Mesodermal cell (in vitro differentiated cells): ENCODE measurements around the gene IFRD2.
"Not testable (repeated sequence)": the region's sequence is repeated elsewhere in the genome, so short reads cannot be mapped to it uniquely, and the experiment has no call there.

ENCODE experiments used
- H3K27ac ChIP-seq: 2 replicates; pipeline ENCODE4 v1.7.0; 2013; ENCODE audit warnings: mild to moderate bottlenecking, low read depth, low read length, moderate library complexity; ENCODE audit not compliant: severe bottlenecking
- H3K36me3 ChIP-seq: 2 replicates; pipeline ENCODE4 v1.7.1; 2013; ENCODE audit warnings: mild to moderate bottlenecking, low read length, moderate library complexity; ENCODE audit not compliant: control insufficient read depth, insufficient read depth
- H3K4me1 ChIP-seq: one replicate; pipeline ENCODE4 v1.7.1; 2013; ENCODE audit warnings: mild to moderate bottlenecking, low read length; ENCODE audit not compliant: insufficient read depth, control insufficient read depth, poor library complexity, severe bottlenecking
- H3K4me3 ChIP-seq: 2 replicates; pipeline ENCODE4 v1.7.0; 2013; ENCODE audit warnings: low read length, control low read depth, mild to moderate bottlenecking; ENCODE audit not compliant: insufficient read depth, poor library complexity, severe bottlenecking; ENCODE audit errors: extremely low read depth
- H3K9me3 ChIP-seq: 2 replicates; pipeline ENCODE4 v1.7.1; 2013; ENCODE audit warnings: mild to moderate bottlenecking, low read length, moderate library complexity; ENCODE audit not compliant: control insufficient read depth
- WGBS, 2 experiments: methylation state at CpG; one replicate each; pipeline ENCODE4 v1.1.5; 2013; ENCODE audit warnings: missing lambda C conversion rate in 2 of 2; ENCODE audit not compliant: insufficient coverage in 2 of 2; 5-methylcytosine and 5-hydroxymethylcytosine counted together

The IFRD2 gene

GRCh38 chr3:50293079-50293801 lies 1.0 kb upstream of the IFRD2 start:
- H3K4me1 ChIP-seq, result peaks cover 5% of the 10 kb centered on the region
- H3K4me3 ChIP-seq, result no peak overlapping the region
- H3K9me3 ChIP-seq, result no peaks in the 10 kb centered on the region
- WGBS, 2 experiments, result 91 to 95% methylated on average over 9 to 11 of the region's 12 CpGs
- H3K36me3 ChIP-seq, result peaks cover 32% of the 10 kb centered on the region
- no peak overlapping the region for H3K27ac ChIP-seq

GRCh38 chr3:50290161-50290641 lies 2.0 kb downstream of the IFRD2 start:
- peaks cover 5% of the 10 kb centered on the region for H3K4me1 ChIP-seq
- no peak overlapping the region for H3K27ac ChIP-seq
- H3K9me3 ChIP-seq, result no peaks in the 10 kb centered on the region
- H3K36me3 ChIP-seq, result peaks cover 43% of the 10 kb centered on the region
- no peak overlapping the region for H3K4me3 ChIP-seq
- WGBS, 2 experiments, result 94 to 99% methylated on average over 12 to 15 of the region's 16 CpGs

GRCh38 chr3:50289130-50289529 lies 3.1 kb downstream of the IFRD2 start:
- H3K4me3 ChIP-seq, result no peak overlapping the region
- no peaks in the 10 kb centered on the region for H3K9me3 ChIP-seq
- H3K36me3 ChIP-seq, result peaks cover 43% of the 10 kb centered on the region
- 90 to 100% methylated on average over 5 of the region's 6 CpGs for WGBS, 2 experiments
- H3K4me1 ChIP-seq, result peaks cover 5% of the 10 kb centered on the region
- no peak overlapping the region for H3K27ac ChIP-seq

GRCh38 chr3:50288387-50289007 lies 3.7 kb downstream of the IFRD2 start:
- no peaks in the 10 kb centered on the region for H3K9me3 ChIP-seq
- peaks cover 43% of the 10 kb centered on the region for H3K36me3 ChIP-seq
- WGBS, 2 experiments, result 97 to 99% methylated on average over 12 to 23 of the region's 23 CpGs
- H3K27ac ChIP-seq, result no peak overlapping the region
- H3K4me3 ChIP-seq, result no peak overlapping the region
- H3K4me1 ChIP-seq, result peaks cover 5% of the 10 kb centered on the region

- 88% methylated on average over 1 of the region's 1 CpG for WGBS, 2 experiments
- no peaks in the 10 kb centered on the region for H3K4me1 ChIP-seq
- peaks cover 43% of the 10 kb centered on the region for H3K36me3 ChIP-seq
Observed at GRCh38 chr3:50287262-50287661, 5.0 kb downstream of the IFRD2 start.

GRCh38 chr3:50286322-50287227 lies 5.7 kb downstream of the IFRD2 start:
- Histone ChIP-seq H3K9me3 (no peaks in the 10 kb centered on the region), H3K4me1 (no peaks in the 10 kb centered on the region), H3K4me3 (no peak overlapping the region), H3K27ac (no peak overlapping the region), H3K36me3 (peaks cover 43% of the 10 kb centered on the region)
- 96 to 97% methylated on average over 19 to 24 of the region's 28 CpGs for WGBS, 2 experiments

More at GRCh38 chr3:50287262-50287661, 5.0 kb downstream of the IFRD2 start:
- no peak overlapping the region for H3K27ac ChIP-seq
- H3K9me3 ChIP-seq, result no peaks in the 10 kb centered on the region
- no peak overlapping the region for H3K4me3 ChIP-seq

GRCh38 chr3:50284121-50284520 lies 8.1 kb downstream of the IFRD2 start:
- peaks cover 27% of the 10 kb centered on the region for H3K36me3 ChIP-seq
- H3K9me3 ChIP-seq, H3K4me1 ChIP-seq, H3K4me3 ChIP-seq, H3K27ac ChIP-seq: not testable (repeated sequence)
- 90 to 93% methylated on average over 2 of the region's 6 CpGs for WGBS, 2 experiments

- Histone ChIP-seq H3K27ac (no peak overlapping the region), H3K36me3 (no peaks in the 10 kb centered on the region), H3K4me1 (no peaks in the 10 kb centered on the region), H3K9me3 (no peaks in the 10 kb centered on the region), H3K4me3 (no peak overlapping the region)
- WGBS, 2 experiments, result 95 to 98% methylated on average over 3 of the region's 8 CpGs
Observed at GRCh38 chr3:50279255-50280016, 12.8 kb downstream of the IFRD2 start.

GRCh38 chr3:50278880-50279224 lies 13.4 kb downstream of the IFRD2 start, which contains the start of gene LSMEM2:
TSS of gene LSMEM2 (plus strand) at chr3:50279087. CDS start at chr3:50279114, 27 bp downstream.
- no peak within 1 kb of the TSS for H3K4me3 ChIP-seq
- H3K4me1 ChIP-seq, result no peaks in the 10 kb centered on the region
- H3K36me3 ChIP-seq, result no peaks in the 10 kb centered on the region
- 90 to 100% methylated on average over 1 to 2 of the region's 2 CpGs for WGBS, 2 experiments
- no peaks in the 10 kb centered on the region for H3K9me3 ChIP-seq
- no peak within 1 kb of the TSS for H3K27ac ChIP-seq
